CD4-positive, alpha-beta T cell treated with Interleukin-17A for 4 hours (primary cell): ENCODE data around the gene PRCP.
"Not testable (repeated sequence)": the region's sequence is repeated elsewhere in the genome, so short reads cannot be mapped to it uniquely, and the experiment has no call there.

Experiments
- DNase-seq: peaks from one replicate; pipeline ENCODE4 v3.0.0-alpha.2; 2020; ENCODE audit warnings: mixed read lengths

Gene PRCP

GRCh38 chr11:82869657-82870056, 30.6 kb downstream of the PRCP start:
- DNase-seq, result no peak

- peak; percentile 87 for DNase-seq
Observed at GRCh38 chr11:82867495-82868082, 32.6 kb downstream of the PRCP start.

GRCh38 chr11:82865841-82866240, 34.4 kb downstream of the PRCP start:
- DNase-seq, result no peak

- peak; percentile 52 for DNase-seq
Observed at GRCh38 chr11:82864268-82864667, 36.0 kb downstream of the PRCP start.

- no peak for DNase-seq
Observed at GRCh38 chr11:82863209-82863608, 37.0 kb downstream of the PRCP start.

- DNase-seq, result no peak
Observed at GRCh38 chr11:82862379-82862778, 37.9 kb downstream of the PRCP start.

- no peak for DNase-seq
Observed at GRCh38 chr11:82859750-82860149, 40.5 kb downstream of the PRCP start.

- no peak for DNase-seq
Observed at GRCh38 chr11:82858556-82859091, 41.6 kb downstream of the PRCP start.

GRCh38 chr11:82858133-82858532, 42.1 kb downstream of the PRCP start:
- DNase-seq, result no peak

- DNase-seq, result no peak
Observed at GRCh38 chr11:82857145-82857544, 43.1 kb downstream of the PRCP start.

GRCh38 chr11:82855616-82856015, 44.6 kb downstream of the PRCP start:
- DNase-seq, result no peak

- not testable (repeated sequence) for DNase-seq
Observed at GRCh38 chr11:82854916-82855315, 45.3 kb downstream of the PRCP start.

GRCh38 chr11:82854242-82854641, 46.0 kb downstream of the PRCP start:
- DNase-seq, result no peak

GRCh38 chr11:82848829-82849228, 51.4 kb downstream of the PRCP start:
- no peak for DNase-seq

- DNase-seq, result no peak
Observed at GRCh38 chr11:82845356-82846353, 54.6 kb downstream of the PRCP start.

GRCh38 chr11:82843057-82843795, 57.0 kb downstream of the PRCP start:
- no peak for DNase-seq

GRCh38 chr11:82842019-82842418, 58.2 kb downstream of the PRCP start:
- DNase-seq, result no peak

GRCh38 chr11:82837650-82838049, 62.6 kb downstream of the PRCP start:
- DNase-seq, result no peak

GRCh38 chr11:82832983-82833382, 67.2 kb downstream of the PRCP start:
- no peak for DNase-seq

- DNase-seq, result no peak
Observed at GRCh38 chr11:82831364-82831763, 68.9 kb downstream of the PRCP start.

GRCh38 chr11:82830746-82831145, 69.5 kb downstream of the PRCP start:
- no peak for DNase-seq

GRCh38 chr11:82829101-82829500, 71.1 kb downstream of the PRCP start:
- no peak for DNase-seq

GRCh38 chr11:82828472-82828871, 71.8 kb downstream of the PRCP start:
- no peak for DNase-seq
